SKM-1 (cell line): Measurements from ENCODE around the gene MCTP1.
"Not testable (repeated sequence)": the region's sequence is repeated elsewhere in the genome, so short reads cannot be mapped to it uniquely, and the experiment has no call there.

ENCODE experiments used
- DNase-seq: peaks from one replicate; lab custom pipeline; 2025; ENCODE audit not compliant: unreplicated experiment; lab: John Stamatoyannopoulos, UW

MCTP1 gene

GRCh38 chr5:94891972-94892371 lies 392.9 kb downstream of the MCTP1 start:
- no peak for DNase-seq

- DNase-seq: no peak
These were observed 393.3 kb downstream of the MCTP1 start for GRCh38 chr5:94891565-94891964.

- no peak for DNase-seq
These were observed 394.0 kb downstream of the MCTP1 start for GRCh38 chr5:94890907-94891306.

DNA sequence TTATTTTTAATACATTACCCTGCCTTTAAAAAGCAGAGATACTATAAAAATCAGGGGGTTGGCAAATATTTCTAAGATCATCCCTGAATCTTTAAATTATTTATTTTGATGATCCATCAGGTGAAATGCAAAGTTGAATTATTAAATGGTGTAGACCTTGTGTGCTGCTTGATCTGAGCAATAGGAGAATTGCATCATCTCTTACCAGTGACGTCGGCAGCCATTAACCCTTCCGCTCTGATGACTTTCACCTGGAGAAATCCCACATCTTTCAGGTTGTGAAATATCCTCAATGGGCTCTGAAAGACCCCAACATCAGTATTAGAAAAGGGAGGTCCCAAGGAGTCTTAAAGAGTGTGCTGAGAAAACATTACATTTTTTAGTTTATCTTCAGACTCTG lies 396.2 kb downstream of the MCTP1 start:
- no peak for DNase-seq

DNA sequence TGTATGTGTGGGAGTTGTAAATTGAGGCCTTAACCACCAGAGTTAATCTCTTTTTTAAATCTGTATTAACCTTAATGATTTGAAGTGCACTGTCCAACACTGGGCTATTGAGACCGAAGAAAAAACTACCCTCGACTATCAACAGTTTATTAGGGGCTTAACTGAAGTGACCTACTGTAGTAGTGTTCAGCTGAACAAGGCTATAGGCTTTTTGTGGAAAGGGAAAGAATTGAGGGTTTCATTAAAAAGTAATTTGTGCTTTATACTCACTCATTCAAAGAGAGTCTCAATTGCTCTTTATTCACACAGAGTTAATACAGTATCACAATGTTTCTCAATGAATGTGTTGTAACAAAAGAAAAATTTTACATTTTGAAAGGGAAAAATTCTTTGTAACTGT lies 399.0 kb downstream of the MCTP1 start:
- no peak for DNase-seq

DNA sequence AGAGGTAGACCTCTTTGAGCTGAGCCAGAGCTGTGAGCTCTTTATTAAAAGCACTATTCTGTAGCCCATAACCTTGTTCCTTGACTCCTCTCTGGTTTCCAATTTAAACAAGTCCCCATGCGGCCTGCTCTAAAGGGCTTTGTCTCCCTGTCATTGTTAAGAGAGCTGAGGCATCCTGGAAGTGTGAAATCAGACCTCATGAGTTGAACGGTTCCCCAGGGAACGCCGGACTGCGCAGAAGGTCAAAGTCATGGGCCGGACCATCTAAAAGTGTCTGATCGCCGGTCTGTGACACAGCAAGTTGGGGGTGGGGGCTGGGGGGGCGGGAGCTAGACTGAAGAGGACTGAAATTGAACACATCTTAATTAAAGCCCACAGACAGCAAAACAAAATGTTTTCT lies 400.6 kb downstream of the MCTP1 start:
- no peak for DNase-seq

DNA sequence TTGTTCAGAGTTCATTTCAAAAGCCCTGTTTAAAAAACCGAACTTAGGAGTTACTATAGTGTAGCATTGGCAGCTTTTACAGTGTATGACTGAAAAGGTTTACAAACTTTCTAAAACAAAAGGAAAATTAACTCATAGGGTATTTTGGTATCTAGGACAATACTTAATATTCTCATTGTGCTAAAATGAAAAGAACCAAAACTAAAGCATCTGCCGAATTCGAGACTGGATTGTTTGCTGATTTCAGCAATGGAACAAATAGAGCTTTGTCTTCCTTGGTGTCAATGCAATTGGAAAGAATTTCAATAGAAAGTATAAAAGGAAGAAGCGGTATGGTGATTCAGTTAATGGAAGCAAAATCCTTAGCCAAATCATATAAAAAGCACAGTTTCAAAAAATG lies 412.4 kb downstream of the MCTP1 start:
- DNase-seq: no peak

DNA sequence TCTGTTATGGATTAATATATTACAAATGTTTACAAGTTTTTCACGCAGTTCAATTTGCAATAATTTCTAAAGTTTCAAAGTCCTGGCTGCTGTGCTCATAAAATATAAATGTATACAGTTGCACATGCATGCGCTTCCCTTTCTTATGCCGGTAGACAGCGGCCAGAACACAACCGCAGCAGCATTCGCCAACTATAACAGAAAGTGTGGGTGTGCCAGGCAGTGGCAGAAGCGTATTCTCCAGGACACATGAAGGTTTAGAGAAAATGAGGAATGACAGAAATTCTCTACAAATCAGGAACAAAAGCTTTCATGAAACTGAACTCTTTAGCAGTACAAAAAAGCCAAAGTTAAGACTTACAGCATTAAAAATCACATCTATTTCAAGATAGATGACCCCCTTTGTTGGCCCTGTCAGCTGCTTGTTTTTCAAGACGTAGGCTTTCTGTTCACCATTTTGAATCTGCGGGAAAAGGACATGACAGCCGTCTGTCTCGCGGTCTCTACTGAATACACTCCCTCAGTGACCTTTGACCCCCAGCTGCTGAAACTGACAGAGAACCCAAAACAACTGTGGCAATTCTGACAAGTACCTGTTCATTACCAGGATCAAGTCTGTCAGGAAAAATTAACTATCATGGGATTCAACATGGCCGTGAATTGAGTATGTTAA lies 414.2 kb downstream of the MCTP1 start:
- no peak for DNase-seq

GRCh38 chr5:94869921-94870320 lies 415.0 kb downstream of the MCTP1 start:
- DNase-seq: no peak

- DNase-seq: no peak
These were observed 420.9 kb downstream of the MCTP1 start for GRCh38 chr5:94863951-94864350.

- no peak for DNase-seq
These were observed 427.8 kb downstream of the MCTP1 start for GRCh38 chr5:94857111-94857510.

DNA sequence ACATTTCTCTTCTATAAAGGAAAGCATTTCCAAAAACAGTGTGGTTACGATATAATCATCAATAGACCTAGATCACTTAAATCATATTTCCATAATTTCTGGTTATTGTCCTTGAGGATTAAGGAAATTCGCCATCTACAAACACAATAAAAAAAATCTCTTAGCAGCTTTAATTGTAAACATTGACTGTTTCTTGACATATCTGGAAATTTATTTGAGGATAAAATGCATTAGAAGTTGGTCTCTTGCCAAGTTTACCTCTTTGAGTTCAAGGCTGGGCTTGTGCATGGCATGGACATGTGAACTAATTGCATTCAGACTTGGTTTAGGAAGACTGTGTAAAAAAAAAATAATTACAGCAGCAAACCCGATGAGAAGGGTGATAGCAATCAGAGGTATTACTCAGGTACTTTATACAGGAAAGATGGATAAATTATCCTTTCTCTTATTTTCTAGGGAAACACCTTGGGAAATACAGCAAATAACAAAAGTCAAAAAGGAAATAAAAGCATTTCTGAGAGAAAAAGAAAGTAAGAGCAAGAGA lies 428.6 kb downstream of the MCTP1 start:
- no peak for DNase-seq

GRCh38 chr5:94855543-94855942 lies 429.4 kb downstream of the MCTP1 start:
- DNase-seq: no peak

- no peak for DNase-seq
These were observed 431.8 kb downstream of the MCTP1 start for GRCh38 chr5:94853120-94853519.

- DNase-seq: no peak
These were observed 433.9 kb downstream of the MCTP1 start for GRCh38 chr5:94850960-94851359.

DNA sequence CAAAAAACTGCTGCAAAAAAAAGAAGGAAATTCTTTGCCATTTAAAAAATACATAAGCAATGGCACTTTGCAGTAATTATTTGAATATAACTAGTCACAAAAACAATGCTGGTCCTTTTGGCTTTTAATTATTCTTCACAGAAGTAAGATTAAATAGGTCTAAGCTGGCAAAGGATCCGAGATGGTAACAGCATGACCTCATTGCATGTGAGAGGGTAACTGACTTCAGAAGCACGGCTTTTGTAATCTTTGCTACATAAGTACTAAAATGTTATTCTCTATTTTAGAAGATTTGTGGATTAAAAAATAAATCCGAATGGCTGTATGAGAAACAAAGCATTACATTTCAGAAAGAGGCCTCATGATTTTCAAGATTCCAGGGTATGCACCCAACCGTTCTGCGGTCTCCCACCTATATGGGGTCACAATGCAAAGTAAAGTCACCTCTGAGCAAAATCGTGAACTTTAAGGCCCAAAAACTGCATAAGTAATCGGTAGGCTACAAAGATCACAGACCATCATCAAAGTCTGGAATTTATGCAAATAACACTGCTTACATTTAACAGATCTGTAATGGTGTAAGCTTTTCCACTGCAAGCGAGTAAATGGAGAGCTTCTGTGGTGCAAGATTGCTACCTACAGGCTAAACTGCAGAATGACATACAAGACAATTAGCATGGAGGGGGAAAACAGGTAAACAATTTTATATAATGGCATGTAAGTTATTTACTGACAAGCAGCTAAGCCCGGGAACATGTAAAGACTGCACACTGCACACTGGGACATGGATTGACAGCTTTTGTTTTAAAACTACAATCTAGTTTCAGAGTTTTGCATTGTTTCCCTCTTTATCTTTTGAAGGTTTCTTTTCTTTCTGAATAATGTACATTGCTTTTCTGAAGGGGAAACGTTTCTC lies 434.8 kb downstream of the MCTP1 start:
- DNase-seq: no peak

- no peak for DNase-seq
These were observed 435.6 kb downstream of the MCTP1 start for GRCh38 chr5:94849324-94849723.

DNA sequence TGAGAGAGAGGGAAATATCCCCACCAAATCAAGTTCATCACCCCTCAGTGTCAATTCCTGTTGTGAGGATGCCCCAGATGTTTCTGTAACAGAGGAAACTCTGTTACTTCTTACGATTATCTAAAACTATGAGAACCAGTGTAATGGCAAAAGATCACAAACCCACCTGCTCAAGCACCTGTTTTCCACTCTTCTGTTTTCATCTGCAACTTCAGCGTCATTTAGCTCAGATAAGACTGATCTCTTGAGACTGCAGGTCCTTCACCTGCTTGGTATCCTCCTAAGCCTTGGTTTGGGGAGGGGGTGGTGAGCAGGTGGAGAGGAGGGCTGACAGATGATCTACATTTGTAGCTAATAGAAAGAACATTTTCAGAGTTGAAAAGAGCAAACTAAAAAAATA lies 437.2 kb downstream of the MCTP1 start:
- no peak for DNase-seq

DNA sequence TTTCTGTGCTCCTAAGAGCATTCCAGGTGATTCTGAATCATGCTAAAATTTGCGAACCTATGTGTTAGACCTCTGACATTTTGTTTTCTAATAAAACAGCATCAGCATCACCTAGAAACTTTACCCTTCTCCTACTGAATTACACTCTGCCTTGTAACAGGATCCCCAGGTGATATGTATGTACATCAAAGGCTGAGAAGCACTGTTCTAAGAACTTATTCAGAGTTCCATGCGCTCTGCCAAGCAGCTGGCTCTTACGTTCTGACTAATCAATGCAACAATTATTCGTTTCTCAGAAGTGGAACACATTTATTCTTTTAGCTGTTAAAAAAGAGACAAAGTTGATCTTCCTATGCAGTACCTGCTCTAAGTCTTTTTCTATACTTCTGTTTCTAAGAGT lies 437.9 kb downstream of the MCTP1 start:
- DNase-seq: no peak

GRCh38 chr5:94845696-94846095 lies 439.2 kb downstream of the MCTP1 start:
- DNase-seq: not testable (repeated sequence)

- DNase-seq: no peak
These were observed 443.1 kb downstream of the MCTP1 start for GRCh38 chr5:94841598-94842322.
